GM18870 (cell line): ENCODE results near the gene GCNA.
"Not testable (repeated sequence)": the region's sequence is repeated elsewhere in the genome, so short reads cannot be mapped to it uniquely, and the experiment has no call there.

Experiments
- ATAC-seq: cut with Tn5 transposase; IDR thresholded peaks from one replicate; pipeline ENCODE4 v1.9.1; 2021; ENCODE audit warnings: moderate library complexity; ENCODE audit not compliant: unreplicated experiment

GCNA gene

DNA sequence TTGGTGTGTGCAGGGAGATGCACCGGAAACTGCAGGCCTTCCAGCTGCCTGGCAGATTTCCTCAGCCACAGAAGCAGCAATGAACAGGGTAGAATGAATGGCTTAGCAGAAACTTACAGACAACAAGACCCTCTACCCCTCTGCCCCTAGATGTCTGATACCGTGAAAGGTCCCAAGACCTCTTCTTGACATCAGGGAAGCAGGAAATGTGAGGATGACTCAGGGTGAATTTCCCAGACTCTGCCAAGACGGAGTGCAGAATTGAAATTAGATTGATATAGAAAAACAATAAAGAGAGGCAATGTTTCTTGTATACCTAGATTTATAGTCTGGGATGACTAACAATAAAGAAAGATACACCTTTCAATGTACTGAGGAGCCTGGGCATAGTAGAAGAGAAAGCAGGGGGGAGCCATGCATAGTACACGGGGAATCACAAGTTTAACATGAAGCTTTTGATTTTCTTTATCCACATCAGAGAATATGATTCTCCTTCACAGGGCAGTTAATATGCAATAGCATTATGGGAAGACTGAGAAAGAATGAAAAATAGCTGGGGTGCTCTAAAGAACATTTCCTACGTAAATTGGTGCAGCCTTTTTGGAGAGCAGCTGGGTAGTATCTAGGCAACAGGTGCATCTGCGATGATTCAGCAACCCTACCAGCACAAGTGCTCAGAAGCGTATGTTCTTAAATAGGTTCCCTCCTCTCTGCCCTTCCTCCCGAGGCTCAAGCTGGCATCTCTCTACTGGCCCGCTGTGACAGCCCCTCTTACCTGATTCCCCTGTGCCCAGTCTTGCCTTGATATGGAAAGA, 58.4 kb downstream of the GCNA start:
- no peak for ATAC-seq

- no peak for ATAC-seq
These were observed 59.0 kb downstream of the GCNA start for GRCh38 chrX:71637253-71637618.

DNA sequence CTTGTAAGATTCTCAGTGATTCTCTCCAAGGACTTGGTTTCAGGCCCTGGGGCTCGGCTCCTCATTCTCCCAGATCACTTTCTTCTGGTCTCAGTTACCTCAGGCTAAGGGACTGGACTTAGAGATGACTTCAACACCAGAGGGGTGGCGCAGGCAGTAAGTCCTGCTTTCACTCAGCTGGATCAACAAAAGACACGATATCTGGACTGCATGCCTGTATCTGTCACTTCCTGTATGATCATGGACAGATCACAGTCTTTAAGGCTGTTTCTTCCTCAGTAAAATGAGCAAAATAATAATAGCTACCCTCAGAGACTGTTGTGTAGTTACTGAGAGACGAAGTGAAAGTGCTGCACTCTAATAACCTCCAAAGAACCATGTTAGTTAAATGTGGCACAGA, 59.6 kb downstream of the GCNA start:
- no peak for ATAC-seq

- ATAC-seq = no peak
These were observed 60.2 kb downstream of the GCNA start for GRCh38 chrX:71638409-71638808.

GRCh38 chrX:71640002-71640401, 61.8 kb downstream of the GCNA start:
- ATAC-seq = no peak

DNA sequence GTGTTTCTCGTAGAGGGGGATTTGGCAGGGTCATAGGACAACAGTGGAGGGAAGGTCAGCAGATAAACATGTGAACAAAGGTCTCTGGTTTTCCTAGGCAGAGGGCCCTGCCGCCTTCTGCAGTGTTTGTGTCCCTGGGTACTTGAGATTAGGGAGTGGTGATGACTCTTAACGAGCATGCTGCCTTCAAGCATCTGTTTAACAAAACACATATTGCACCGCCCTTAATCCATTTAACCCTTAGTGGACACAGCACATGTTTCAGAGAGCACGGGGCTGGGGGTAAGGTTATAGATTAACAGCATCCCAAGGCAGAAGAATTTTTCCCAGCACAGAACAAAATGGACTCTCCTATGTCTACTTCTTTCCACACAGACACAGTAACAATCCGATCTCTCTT, 66.2 kb downstream of the GCNA start:
- not testable (repeated sequence) for ATAC-seq

DNA sequence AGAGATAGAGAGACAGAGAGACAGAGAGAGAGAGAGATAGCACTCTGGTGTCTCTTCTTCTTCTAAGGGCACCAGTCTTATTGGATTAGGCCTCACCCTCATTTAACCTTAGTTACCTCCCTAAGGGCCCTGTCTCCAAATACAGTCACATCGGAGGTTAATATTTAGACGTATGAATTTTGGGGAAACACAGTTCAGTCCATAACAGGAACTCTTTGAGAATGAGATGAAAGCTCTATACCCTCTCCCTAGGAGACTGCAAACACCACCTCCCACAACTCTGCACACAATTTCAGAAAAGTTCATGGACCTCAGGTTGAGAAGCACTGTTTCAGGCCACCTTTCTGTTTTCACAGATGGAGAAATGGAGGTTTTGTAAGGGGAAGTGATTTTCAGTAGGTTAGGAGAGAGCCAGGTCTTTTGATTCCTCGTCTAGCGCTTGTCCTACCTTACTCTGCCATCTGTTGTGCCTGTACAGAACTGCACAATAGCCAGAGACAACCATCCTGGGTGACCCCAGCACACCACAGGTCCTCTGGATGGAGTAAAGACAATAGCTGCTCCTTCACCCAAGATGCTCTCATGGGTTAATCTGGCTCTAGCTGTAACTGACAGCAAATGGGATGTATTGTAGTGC, 72.2 kb downstream of the GCNA start:
- peak; percentile 73 for ATAC-seq

DNA sequence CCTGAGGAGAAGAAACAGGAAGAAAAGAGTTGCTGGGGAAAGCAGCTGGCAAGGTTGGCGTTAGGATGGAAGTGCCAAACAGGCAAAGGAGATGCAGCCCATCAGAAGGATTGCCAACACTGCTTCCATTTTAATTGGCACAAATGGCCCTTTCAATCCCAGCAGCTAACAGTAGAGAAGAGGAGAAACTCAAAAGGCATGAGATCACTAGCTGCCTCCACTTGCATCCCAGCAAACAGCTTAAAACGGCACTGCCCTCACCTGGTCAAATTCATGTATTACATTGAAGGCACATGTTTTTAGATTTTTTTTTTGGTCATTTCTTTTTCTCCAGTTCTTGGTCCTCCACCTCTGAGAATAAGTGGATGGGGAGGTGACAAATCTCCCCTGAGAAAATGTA, 74.2 kb downstream of the GCNA start:
- no peak for ATAC-seq

- ATAC-seq = no peak
These were observed 75.1 kb downstream of the GCNA start for GRCh38 chrX:71653344-71653743.

- ATAC-seq = no peak
These were observed 79.0 kb downstream of the GCNA start for GRCh38 chrX:71657267-71657666.

DNA sequence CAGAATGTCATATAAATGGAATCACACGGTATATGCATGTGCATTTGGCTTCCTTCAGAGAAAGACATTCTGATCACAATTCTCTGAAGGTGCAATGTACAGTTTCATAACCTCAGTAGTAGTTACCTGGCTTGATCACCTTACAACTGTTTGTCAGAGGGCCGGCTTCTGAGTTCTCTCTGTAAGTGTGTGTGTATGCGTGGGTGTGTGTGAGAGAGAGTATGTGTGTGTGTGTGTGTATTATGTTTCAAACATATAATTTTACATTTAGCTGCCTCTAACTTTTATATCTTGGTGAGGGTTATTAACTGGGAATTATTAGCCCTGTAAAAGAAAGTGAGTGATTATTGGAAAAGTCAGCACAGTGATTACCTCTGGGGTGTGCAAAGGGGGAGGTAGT, 81.1 kb downstream of the GCNA start:
- ATAC-seq = no peak

DNA sequence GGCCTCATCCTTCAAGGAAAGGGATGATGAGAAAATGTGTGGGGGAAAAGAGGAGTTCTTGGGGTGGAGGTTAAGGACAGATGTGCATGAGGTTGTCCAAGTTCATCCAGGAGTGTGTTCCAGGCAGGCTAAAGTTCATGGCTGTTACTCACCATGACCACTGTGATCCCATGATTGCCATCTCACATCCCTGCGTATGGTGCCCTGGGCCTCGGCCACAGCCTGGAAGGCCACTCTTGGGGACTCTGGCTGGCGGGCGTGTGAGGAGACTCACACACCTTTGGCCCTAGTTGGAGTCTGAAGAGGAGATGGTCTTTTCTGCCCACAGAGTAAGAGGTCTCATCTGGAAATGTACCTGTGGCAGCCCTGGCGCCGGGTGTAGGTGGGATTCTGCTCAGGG, 81.7 kb downstream of the GCNA start:
- no peak for ATAC-seq

DNA sequence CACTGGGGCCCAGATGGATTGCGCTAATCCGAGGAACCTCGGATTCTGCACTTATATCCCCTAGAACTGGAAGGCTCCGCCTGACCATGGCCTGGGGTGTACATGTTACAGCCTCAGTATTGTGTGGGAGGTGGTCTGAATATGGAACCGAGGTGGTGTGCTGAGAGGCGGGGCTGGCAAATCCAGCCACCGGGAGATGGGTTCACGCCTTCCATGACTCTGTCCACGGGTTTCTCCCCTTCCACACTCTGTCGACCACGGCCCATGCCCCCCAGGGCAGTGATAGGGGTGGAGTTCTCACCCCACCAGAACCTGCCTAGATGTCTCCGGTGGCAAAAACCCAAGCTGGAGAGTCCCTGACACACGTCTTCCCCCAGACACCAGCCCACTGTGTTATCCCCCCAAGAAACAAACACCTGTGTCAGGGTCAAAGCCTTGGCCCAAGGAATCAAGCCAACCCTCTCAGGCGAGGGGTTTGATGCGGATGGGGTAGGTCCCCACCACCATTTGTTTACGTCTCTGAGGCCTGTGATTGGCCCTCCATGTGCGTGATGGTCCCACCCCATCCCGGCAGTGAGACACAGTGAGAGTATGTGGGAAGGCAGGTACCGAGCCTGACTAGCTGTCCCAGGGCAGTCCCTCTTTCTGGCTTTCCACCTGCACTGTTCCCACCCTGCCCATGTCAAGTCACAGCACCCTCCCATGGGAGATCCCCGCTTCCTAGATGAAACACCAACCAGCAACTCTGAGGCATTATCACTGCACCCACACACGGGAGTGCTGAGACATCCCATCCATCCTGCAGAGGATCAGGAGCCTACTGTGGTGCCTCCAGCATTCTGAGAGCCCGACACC, 82.6 kb downstream of the GCNA start:
- ATAC-seq = no peak

DNA sequence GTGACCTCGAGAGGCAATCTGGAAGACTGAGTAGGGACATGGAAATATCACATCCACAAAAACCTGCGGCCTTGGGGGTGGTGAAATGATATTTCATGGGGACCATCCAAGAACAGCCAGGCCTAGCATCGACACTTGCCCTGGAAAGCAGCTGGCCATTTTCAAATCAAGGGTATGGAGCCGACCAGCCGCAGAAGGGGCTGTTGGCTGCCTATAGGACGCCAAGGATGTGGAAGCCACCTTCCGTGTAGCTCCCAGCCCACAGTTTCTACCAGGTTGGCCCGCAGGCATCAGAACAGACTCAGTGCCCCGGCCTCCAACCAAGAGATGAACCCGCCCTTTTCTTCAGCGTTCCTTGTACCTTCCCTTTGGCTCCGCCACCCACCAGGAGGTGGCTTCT, 83.7 kb downstream of the GCNA start:
- no peak for ATAC-seq

- not testable (repeated sequence) for ATAC-seq
These were observed 84.4 kb downstream of the GCNA start for GRCh38 chrX:71662654-71663053.
